ENCODE data around the gene RNU1-4. TPM values are rescaled to one million over a fixed set of nuclear protein-coding genes. Genes with fewer than 3 reads are reported as not detected.
"Not testable (repeated sequence)": the region's sequence is repeated elsewhere in the genome, so short reads cannot be mapped to it uniquely, and the experiment has no call there.

Gene RNU1-4
- polyA plus RNA-seq, 1 donor from 2014 or later: not detected

- H3F3A ChIP-seq (ENCODE audit: insufficient read depth, low read length, poor library complexity, severe bottlenecking); H3K27ac ChIP-seq (ENCODE audit: low read length); H3K79me2 ChIP-seq (replicated peaks; ENCODE audit: insufficient read depth, low read length); H3K9ac ChIP-seq (ENCODE audit: low read length); H3K9me2 ChIP-seq (ENCODE audit: insufficient read depth, low read length); H3K4me2 ChIP-seq (ENCODE audit: low read length); H3K36me3 ChIP-seq (ENCODE audit: insufficient read depth, low read length); H3K27me3 ChIP-seq (ENCODE audit: insufficient read depth, low read depth, low read length); H3K4me3 ChIP-seq (ENCODE audit: low read length); H3K9me3 ChIP-seq (ENCODE audit: low read length); H2AFZ ChIP-seq (ENCODE audit: low read depth, low read length); H4K20me1 ChIP-seq (ENCODE audit: insufficient read depth): not testable (repeated sequence)
Observed at GRCh38 chr1:16697152-16697551, 43.2 kb upstream of the RNU1-4 start.

- H3K36me3 ChIP-seq (ENCODE audit: insufficient read depth, low read length); H3K4me3 ChIP-seq (ENCODE audit: low read length): not testable (repeated sequence)
Observed at GRCh38 chr1:16699440-16699839, 40.9 kb upstream of the RNU1-4 start.

DNA sequence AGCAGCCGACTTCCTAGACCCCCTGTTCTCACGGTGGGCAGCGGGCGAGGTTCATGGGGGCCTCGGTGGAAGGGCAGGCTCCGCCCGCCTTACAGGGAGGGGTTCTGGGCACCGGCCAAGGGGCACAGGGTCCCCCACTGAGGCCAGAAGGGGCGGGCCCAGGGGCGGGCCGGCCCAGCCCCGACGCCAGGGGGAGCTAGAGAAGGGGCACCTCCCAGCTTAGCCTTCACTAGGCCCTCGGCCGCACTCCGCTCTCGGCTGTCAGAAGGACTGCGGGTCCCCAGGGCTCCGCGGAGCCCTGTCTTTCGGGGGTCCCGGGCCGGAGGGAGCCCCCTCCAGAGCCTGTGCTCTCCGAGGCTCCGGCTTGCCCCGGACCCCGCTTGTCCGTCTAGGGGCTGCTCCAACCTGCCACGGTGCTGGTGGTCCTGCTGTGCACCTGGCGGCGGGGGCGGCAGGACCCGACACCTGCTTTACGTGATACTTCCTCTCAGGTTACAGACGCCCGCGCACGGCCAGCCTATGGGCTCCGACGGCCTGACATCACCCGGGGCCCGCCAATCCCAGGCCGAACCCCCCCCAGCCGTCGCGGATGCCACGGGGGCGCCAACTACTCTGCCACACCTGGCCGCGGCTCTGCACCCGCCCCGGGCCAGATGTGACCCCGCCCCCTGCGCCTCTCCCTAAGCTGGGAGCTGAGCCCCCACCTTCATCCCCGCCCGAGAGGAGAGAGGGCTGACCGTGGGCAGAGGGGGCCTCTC, 40.0 kb upstream of the RNU1-4 start:
- H3K9me2 ChIP-seq (ENCODE audit: insufficient read depth, low read length); H3F3A ChIP-seq (ENCODE audit: insufficient read depth, low read length, poor library complexity, severe bottlenecking); H2AFZ ChIP-seq (ENCODE audit: low read depth, low read length): not testable (repeated sequence)

More at GRCh38 chr1:16699440-16699839, 40.9 kb upstream of the RNU1-4 start:
- H3K9ac ChIP-seq (ENCODE audit: low read length); H3F3A ChIP-seq (ENCODE audit: insufficient read depth, low read length, poor library complexity, severe bottlenecking); H3K79me2 ChIP-seq (replicated peaks; ENCODE audit: insufficient read depth, low read length); H3K27me3 ChIP-seq (ENCODE audit: insufficient read depth, low read depth, low read length); H3K4me2 ChIP-seq (ENCODE audit: low read length); H3K9me2 ChIP-seq (ENCODE audit: insufficient read depth, low read length); H3K27ac ChIP-seq (ENCODE audit: low read length); H4K20me1 ChIP-seq (ENCODE audit: insufficient read depth); H2AFZ ChIP-seq (ENCODE audit: low read depth, low read length); H3K9me3 ChIP-seq (ENCODE audit: low read length): not testable (repeated sequence)

DNA sequence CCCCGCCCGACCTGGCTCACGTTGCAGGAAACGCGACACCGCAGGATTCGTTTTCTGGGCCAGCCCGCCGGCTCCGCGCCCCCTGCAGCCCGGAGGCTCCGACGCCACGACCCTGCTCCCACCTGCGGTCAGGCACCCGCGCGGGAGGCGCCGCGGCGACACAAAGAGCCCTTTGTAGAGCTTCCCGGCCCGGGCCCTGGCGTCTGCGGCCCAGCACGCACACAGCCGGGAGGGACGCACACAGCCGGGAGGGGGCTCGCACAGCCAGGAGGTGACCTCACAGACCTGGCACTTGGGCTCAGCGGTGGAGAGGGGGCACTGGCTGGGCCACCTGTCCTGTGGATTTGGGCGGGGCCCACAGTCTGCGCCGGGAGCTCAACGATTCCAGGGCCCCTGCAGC, 39.1 kb upstream of the RNU1-4 start:
- H2AFZ ChIP-seq (ENCODE audit: low read depth, low read length); H3K9me3 ChIP-seq (ENCODE audit: low read length); H3F3A ChIP-seq (ENCODE audit: insufficient read depth, low read length, poor library complexity, severe bottlenecking); H3K36me3 ChIP-seq (ENCODE audit: insufficient read depth, low read length); H3K9me2 ChIP-seq (ENCODE audit: insufficient read depth, low read length); H3K4me2 ChIP-seq (ENCODE audit: low read length); H3K79me2 ChIP-seq (replicated peaks; ENCODE audit: insufficient read depth, low read length); H3K9ac ChIP-seq (ENCODE audit: low read length); H3K27me3 ChIP-seq (ENCODE audit: insufficient read depth, low read depth, low read length); H3K4me3 ChIP-seq (ENCODE audit: low read length); H3K27ac ChIP-seq (ENCODE audit: low read length); H4K20me1 ChIP-seq (ENCODE audit: insufficient read depth): not testable (repeated sequence)

More for the DNA sequence above, 40.0 kb upstream of the RNU1-4 start:
- H3K27ac ChIP-seq (ENCODE audit: low read length); H3K36me3 ChIP-seq (ENCODE audit: insufficient read depth, low read length); H3K4me2 ChIP-seq (ENCODE audit: low read length); H4K20me1 ChIP-seq (ENCODE audit: insufficient read depth); H3K9ac ChIP-seq (ENCODE audit: low read length); H3K9me3 ChIP-seq (ENCODE audit: low read length); H3K4me3 ChIP-seq (ENCODE audit: low read length); H3K79me2 ChIP-seq (replicated peaks; ENCODE audit: insufficient read depth, low read length); H3K27me3 ChIP-seq (ENCODE audit: insufficient read depth, low read depth, low read length): not testable (repeated sequence)

DNA sequence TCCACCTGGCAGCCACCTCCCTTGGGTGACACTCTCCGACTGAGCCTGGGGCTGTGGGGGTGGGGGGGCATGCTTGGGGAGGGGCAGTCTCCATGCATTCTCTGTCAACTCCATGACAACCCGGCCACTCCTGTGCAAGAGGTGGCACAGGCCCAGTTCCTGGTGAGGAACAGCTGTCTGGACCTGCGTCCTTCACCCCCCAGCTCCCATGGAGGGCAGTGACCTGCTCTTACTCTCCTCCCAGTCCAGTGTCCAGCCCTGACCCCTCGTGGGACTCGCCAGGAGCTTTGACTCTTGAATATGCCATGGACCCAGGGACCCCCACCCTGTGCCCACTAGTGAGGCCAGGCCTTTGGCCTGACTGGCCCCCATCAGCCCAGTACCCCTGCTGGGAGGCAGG, 38.0 kb upstream of the RNU1-4 start:
- H3K4me2 ChIP-seq (ENCODE audit: low read length); H2AFZ ChIP-seq (ENCODE audit: low read depth, low read length); H3K36me3 ChIP-seq (ENCODE audit: insufficient read depth, low read length); H3K9me3 ChIP-seq (ENCODE audit: low read length); H3K4me3 ChIP-seq (ENCODE audit: low read length); H3K27me3 ChIP-seq (ENCODE audit: insufficient read depth, low read depth, low read length); H3K9ac ChIP-seq (ENCODE audit: low read length); H4K20me1 ChIP-seq (ENCODE audit: insufficient read depth); H3K27ac ChIP-seq (ENCODE audit: low read length); H3K79me2 ChIP-seq (replicated peaks; ENCODE audit: insufficient read depth, low read length); H3K9me2 ChIP-seq (ENCODE audit: insufficient read depth, low read length); H3F3A ChIP-seq (ENCODE audit: insufficient read depth, low read length, poor library complexity, severe bottlenecking): not testable (repeated sequence)

DNA sequence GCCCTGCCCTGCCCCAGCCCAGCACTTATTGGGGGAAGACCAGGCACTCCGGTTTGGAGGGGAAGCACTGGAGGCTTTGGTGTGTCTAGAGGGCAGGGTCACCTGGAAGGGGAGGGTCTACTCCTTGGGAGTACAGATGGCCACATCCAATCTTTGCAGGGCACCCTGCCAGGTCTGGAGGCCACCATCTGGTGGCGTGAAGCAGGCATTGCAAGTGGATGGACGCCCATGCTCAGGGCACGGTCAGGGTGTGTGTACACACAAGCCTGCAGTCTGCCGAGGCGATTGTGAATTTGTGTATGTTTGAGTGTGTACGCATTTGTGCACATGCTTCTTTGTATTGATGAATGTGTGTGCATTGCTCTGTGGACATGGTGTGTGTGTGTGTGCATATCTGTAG, 37.2 kb upstream of the RNU1-4 start:
- H3K27ac ChIP-seq (ENCODE audit: low read length); H3K9me3 ChIP-seq (ENCODE audit: low read length): not testable (repeated sequence)

GRCh38 chr1:16703602-16704001, 36.7 kb upstream of the RNU1-4 start:
- H3K79me2 ChIP-seq (replicated peaks; ENCODE audit: insufficient read depth, low read length); H3K27ac ChIP-seq (ENCODE audit: low read length); H3K4me3 ChIP-seq (ENCODE audit: low read length); H3K9me3 ChIP-seq (ENCODE audit: low read length); H4K20me1 ChIP-seq (ENCODE audit: insufficient read depth); H2AFZ ChIP-seq (ENCODE audit: low read depth, low read length); H3K36me3 ChIP-seq (ENCODE audit: insufficient read depth, low read length); H3K9ac ChIP-seq (ENCODE audit: low read length); H3K27me3 ChIP-seq (ENCODE audit: insufficient read depth, low read depth, low read length); H3F3A ChIP-seq (ENCODE audit: insufficient read depth, low read length, poor library complexity, severe bottlenecking); H3K4me2 ChIP-seq (ENCODE audit: low read length); H3K9me2 ChIP-seq (ENCODE audit: insufficient read depth, low read length): not testable (repeated sequence)

More for the DNA sequence above, 37.2 kb upstream of the RNU1-4 start:
- H3K79me2 ChIP-seq (replicated peaks; ENCODE audit: insufficient read depth, low read length); H3K4me2 ChIP-seq (ENCODE audit: low read length); H3K36me3 ChIP-seq (ENCODE audit: insufficient read depth, low read length); H2AFZ ChIP-seq (ENCODE audit: low read depth, low read length); H3K4me3 ChIP-seq (ENCODE audit: low read length); H4K20me1 ChIP-seq (ENCODE audit: insufficient read depth); H3K9me2 ChIP-seq (ENCODE audit: insufficient read depth, low read length); H3F3A ChIP-seq (ENCODE audit: insufficient read depth, low read length, poor library complexity, severe bottlenecking); H3K27me3 ChIP-seq (ENCODE audit: insufficient read depth, low read depth, low read length); H3K9ac ChIP-seq (ENCODE audit: low read length): not testable (repeated sequence)

DNA sequence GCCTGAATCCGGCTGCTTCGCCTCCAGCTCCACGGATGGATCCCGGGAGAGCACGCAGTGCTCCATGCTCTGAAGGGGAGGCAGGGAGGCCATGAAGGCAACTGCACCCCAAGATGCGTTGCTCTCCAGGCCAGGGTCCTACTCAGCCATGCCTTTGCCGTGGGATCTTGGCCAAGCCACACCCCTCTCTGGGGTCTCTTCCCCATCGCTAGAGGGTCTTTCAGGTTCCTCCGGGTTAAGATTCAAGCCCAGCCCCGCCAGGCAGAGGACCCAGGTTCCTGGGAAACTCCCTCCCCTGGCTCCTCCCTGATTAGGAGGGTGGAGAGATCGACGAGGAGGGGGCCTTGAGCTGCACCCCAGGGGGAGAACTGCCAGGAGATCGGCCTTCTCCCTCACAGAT, 36.2 kb upstream of the RNU1-4 start:
- not testable (repeated sequence) for H3K27me3 ChIP-seq (ENCODE audit: insufficient read depth, low read depth, low read length); H3K36me3 ChIP-seq (ENCODE audit: insufficient read depth, low read length); H3F3A ChIP-seq (ENCODE audit: insufficient read depth, low read length, poor library complexity, severe bottlenecking); H3K9ac ChIP-seq (ENCODE audit: low read length); H2AFZ ChIP-seq (ENCODE audit: low read depth, low read length); H4K20me1 ChIP-seq (ENCODE audit: insufficient read depth); H3K9me3 ChIP-seq (ENCODE audit: low read length); H3K4me3 ChIP-seq (ENCODE audit: low read length); H3K79me2 ChIP-seq (replicated peaks; ENCODE audit: insufficient read depth, low read length); H3K9me2 ChIP-seq (ENCODE audit: insufficient read depth, low read length); H3K27ac ChIP-seq (ENCODE audit: low read length); H3K4me2 ChIP-seq (ENCODE audit: low read length)
